HepG2 (cell line): ENCODE measurements around the gene ENO1. TPM values are rescaled to one million over a fixed set of nuclear protein-coding genes. Genes with fewer than 3 reads are reported as not detected.

Experiments
- ATAD3A ChIP-seq: sonication (generic); formaldehyde crosslinking; IDR thresholded peaks from 2 replicates; pipeline ENCODE4 v1.4.0; 2020; ENCODE audit warnings: missing genetic modification reagents
- ATRX ChIP-seq: sonication (generic); formaldehyde crosslinking; IDR thresholded peaks from 2 replicates; pipeline ENCODE4 v1.4.0; 2020; ENCODE audit warnings: missing genetic modification reagents, borderline replicate concordance
- PHF21A ChIP-seq: sonication (generic); formaldehyde crosslinking; IDR thresholded peaks from 2 replicates; pipeline ENCODE4 v1.5.0; 2020; ENCODE audit warnings: mild to moderate bottlenecking, missing genetic modification reagents
- SAFB2 ChIP-seq: sonication (generic); formaldehyde crosslinking; IDR thresholded peaks from 2 replicates; pipeline ENCODE4 v1.5.1; 2020; ENCODE audit warnings: missing genetic modification reagents, low read depth, mild to moderate bottlenecking, borderline replicate concordance
- SP1 ChIP-seq, 2 experiments: fragments of 450-650 bp in 1 of 2; sonication (generic) in 1 of 2; formaldehyde crosslinking in 1 of 2; IDR thresholded peaks; 2 replicates each; pipeline versions ENCODE4 v1.4.0 to v1.6.1; 2016 to 2020; ENCODE audit warnings: missing genetic modification reagents in 1 of 2
- ZBTB42 ChIP-seq: sonication (generic); formaldehyde crosslinking; IDR thresholded peaks from 2 replicates; pipeline ENCODE4 v1.5.0; 2020; ENCODE audit warnings: mild to moderate bottlenecking, missing genetic modification reagents
- ZNF431 ChIP-seq: sonication (generic); formaldehyde crosslinking; IDR thresholded peaks from 2 replicates; pipeline ENCODE4 v1.9.0; 2022; ENCODE audit warnings: missing genetic modification reagents, low read depth, mild to moderate bottlenecking, borderline replicate concordance
- polyA plus RNA-seq, 8 experiments: library from polyadenylated mRNA; depleted of rRNA in 3 of 8; stranded (reverse) in 7 of 8; unstranded in 1 of 8; fragments of >200 nt; fragmentation: Illumina TruSeq in 4 of 8; extraction: Trizol in 4 of 8; gene quantifications; 2 replicates each; pipeline versions ENCODE4 v1.2.1 to v1.2.3, GENCODE V29; 2011 to 2016; ENCODE audit warnings: low read depth in 4 of 8, missing spikeins in 1 of 8, mixed read lengths in 1 of 8; ENCODE audit not compliant: insufficient read depth in 1 of 8
- total RNA-seq, 5 experiments: library from RNA; depleted of rRNA; stranded (reverse); fragments of >200 nt; fragmentation: Illumina TruSeq; extraction: Trizol; gene quantifications; 2 replicates each; pipeline ENCODE4 v1.2.3, GENCODE V29; 2016; ENCODE audit warnings: low read depth in 1 of 5
- TF ChIP-seq, protein P1 (sequence below): sonication (generic); formaldehyde crosslinking; IDR thresholded peaks from 2 replicates; pipeline ENCODE4 v1.8.1; 2022; ENCODE audit warnings: low read depth, mild to moderate bottlenecking, missing genetic modification reagents
- TF ChIP-seq, protein P2 (sequence below): sonication (generic); formaldehyde crosslinking; IDR thresholded peaks from 2 replicates; pipeline ENCODE4 v1.4.0; 2020; ENCODE audit warnings: missing genetic modification reagents, borderline replicate concordance
- TF ChIP-seq, protein P3 (sequence below): sonication (generic); formaldehyde crosslinking; IDR thresholded peaks from 2 replicates; pipeline ENCODE4 v1.4.0; 2020; ENCODE audit warnings: missing genetic modification reagents
- TF ChIP-seq, protein P4 (sequence below): sonication (generic); formaldehyde crosslinking; IDR thresholded peaks from 2 replicates; pipeline ENCODE4 v1.4.0; 2020; ENCODE audit warnings: mild to moderate bottlenecking, missing genetic modification reagents

The ENO1 gene
- total and polyA plus RNA-seq, 2 of the 13 experiments (the other 11 are each of a cell fraction or from before 2014, with no cell fraction given), result 1,559 to 3,103 TPM

DNA sequence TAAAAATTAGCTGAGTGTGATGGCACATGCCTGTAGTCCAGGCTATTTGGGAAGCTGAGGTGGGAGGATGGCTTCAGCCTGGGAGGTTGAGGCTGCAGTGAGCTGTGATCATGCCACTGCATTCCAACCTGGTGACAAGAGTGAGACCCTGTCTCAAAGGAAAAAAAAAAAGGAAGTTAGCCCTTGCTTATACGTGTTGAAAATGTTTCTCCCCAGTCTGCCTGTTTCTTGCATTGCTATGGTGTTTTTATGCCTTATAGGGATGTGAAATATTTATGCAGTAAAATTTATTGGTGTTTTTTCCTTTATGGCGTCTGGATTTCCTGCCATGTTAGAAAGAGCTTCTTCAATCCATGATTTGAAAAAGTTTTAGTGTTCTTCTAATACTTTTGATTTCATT lies 57.4 kb downstream of the ENO1 start (continued):
- TF ChIP-seq, protein P1, sequence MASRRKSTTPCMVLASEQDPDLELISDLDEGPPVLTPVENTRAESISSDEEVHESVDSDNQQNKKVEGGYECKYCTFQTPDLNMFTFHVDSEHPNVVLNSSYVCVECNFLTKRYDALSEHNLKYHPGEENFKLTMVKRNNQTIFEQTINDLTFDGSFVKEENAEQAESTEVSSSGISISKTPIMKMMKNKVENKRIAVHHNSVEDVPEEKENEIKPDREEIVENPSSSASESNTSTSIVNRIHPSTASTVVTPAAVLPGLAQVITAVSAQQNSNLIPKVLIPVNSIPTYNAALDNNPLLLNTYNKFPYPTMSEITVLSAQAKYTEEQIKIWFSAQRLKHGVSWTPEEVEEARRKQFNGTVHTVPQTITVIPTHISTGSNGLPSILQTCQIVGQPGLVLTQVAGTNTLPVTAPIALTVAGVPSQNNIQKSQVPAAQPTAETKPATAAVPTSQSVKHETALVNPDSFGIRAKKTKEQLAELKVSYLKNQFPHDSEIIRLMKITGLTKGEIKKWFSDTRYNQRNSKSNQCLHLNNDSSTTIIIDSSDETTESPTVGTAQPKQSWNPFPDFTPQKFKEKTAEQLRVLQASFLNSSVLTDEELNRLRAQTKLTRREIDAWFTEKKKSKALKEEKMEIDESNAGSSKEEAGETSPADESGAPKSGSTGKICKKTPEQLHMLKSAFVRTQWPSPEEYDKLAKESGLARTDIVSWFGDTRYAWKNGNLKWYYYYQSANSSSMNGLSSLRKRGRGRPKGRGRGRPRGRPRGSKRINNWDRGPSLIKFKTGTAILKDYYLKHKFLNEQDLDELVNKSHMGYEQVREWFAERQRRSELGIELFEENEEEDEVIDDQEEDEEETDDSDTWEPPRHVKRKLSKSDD, result no peak
- TF ChIP-seq ZBTB42 (no peak), SAFB2 (CRISPR knock-in tag) (no peak), ZNF431 (CRISPR knock-in tag) (no peak), SP1 (IDR thresholded peaks at IDR 0.05) (no peak), SP1 (CRISPR knock-in tag; IDR thresholded peaks at IDR 0.05) (no peak), ATRX (no peak), ATAD3A (CRISPR knock-in tag) (no peak), PHF21A (CRISPR knock-in tag) (no peak)
- TF ChIP-seq, protein P2, sequence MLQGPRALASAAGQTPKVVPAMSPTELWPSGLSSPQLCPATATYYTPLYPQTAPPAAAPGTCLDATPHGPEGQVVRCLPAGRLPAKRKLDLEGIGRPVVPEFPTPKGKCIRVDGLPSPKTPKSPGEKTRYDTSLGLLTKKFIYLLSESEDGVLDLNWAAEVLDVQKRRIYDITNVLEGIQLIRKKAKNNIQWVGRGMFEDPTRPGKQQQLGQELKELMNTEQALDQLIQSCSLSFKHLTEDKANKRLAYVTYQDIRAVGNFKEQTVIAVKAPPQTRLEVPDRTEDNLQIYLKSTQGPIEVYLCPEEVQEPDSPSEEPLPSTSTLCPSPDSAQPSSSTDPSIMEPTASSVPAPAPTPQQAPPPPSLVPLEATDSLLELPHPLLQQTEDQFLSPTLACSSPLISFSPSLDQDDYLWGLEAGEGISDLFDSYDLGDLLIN (CRISPR knock-in tag), result no peak
- TF ChIP-seq, protein P3, sequence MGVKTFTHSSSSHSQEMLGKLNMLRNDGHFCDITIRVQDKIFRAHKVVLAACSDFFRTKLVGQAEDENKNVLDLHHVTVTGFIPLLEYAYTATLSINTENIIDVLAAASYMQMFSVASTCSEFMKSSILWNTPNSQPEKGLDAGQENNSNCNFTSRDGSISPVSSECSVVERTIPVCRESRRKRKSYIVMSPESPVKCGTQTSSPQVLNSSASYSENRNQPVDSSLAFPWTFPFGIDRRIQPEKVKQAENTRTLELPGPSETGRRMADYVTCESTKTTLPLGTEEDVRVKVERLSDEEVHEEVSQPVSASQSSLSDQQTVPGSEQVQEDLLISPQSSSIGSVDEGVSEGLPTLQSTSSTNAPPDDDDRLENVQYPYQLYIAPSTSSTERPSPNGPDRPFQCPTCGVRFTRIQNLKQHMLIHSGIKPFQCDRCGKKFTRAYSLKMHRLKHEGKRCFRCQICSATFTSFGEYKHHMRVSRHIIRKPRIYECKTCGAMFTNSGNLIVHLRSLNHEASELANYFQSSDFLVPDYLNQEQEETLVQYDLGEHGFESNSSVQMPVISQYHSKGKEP (CRISPR knock-in tag), result no peak
- TF ChIP-seq, protein P4, sequence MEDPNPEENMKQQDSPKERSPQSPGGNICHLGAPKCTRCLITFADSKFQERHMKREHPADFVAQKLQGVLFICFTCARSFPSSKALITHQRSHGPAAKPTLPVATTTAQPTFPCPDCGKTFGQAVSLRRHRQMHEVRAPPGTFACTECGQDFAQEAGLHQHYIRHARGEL (CRISPR knock-in tag), result no peak
- TF ChIP-seq, all 625 proteins: peak for 0
